WERI-Rb-1 (cell line): ENCODE results near the gene SBK1.

ENCODE experiments used
- DNase-seq: peaks from one replicate; pipeline ENCODE4 v3.0.0-alpha.2; 2020
- H3K27ac ChIP-seq: fragments of 250-450 bp; sonication (Bioruptor Pico); 2 replicates; pipeline ENCODE4 v1.5.1; 2020; ENCODE audit warnings: mild to moderate bottlenecking, moderate library complexity
- H3K27me3 ChIP-seq: fragments of 250-450 bp; sonication (Bioruptor Pico); 2 replicates; pipeline ENCODE4 v1.5.1; 2021; ENCODE audit warnings: mild to moderate bottlenecking, low read depth, moderate library complexity; ENCODE audit not compliant: insufficient read depth, severe bottlenecking
- H3K36me3 ChIP-seq: fragments of 250-450 bp; sonication (Bioruptor Pico); 2 replicates; pipeline ENCODE4 v1.5.1; 2020; ENCODE audit warnings: mild to moderate bottlenecking, moderate library complexity
- H3K4me3 ChIP-seq: 2 replicates; pipeline ENCODE4 v1.5.1; 2011; ENCODE audit warnings: low read depth, mild to moderate bottlenecking, control low read depth, low read length
- H3K9me3 ChIP-seq: fragments of 250-450 bp; sonication (Bioruptor Pico); 2 replicates; pipeline ENCODE4 v1.5.1; 2021; ENCODE audit warnings: mild to moderate bottlenecking, moderate library complexity; ENCODE audit not compliant: severe bottlenecking
- CTCF ChIP-seq: IDR thresholded peaks from 2 replicates; pipeline ENCODE4 v1.5.1; 2011; ENCODE audit warnings: low read depth, mild to moderate bottlenecking, control low read depth, inconsistent platforms, low read length

Gene SBK1

GRCh38 chr16:28258567-28258966 lies 33.8 kb upstream of the SBK1 start:
- Histone ChIP-seq H3K27me3 (no peaks in the 10 kb centered on the region), H3K9me3 (no peaks in the 10 kb centered on the region), H3K36me3 (no peaks in the 10 kb centered on the region), H3K27ac (no peak overlapping the region), H3K4me3 (peak overlapping the region; percentile 17; the same call in 1 of the 2 replicates)
- DNase-seq: peak; percentile 51
- TF ChIP-seq CTCF: no peak

GRCh38 chr16:28259091-28259780 lies 33.1 kb upstream of the SBK1 start:
- H3K36me3 ChIP-seq: no peaks in the 10 kb centered on the region
- no peak for DNase-seq
- H3K9me3 ChIP-seq: no peaks in the 10 kb centered on the region
- TF ChIP-seq CTCF: no peak
- no peaks in the 10 kb centered on the region for H3K27me3 ChIP-seq
- no peak overlapping the region for H3K4me3 ChIP-seq
- no peak overlapping the region for H3K27ac ChIP-seq

GRCh38 chr16:28259781-28260150 lies 32.6 kb upstream of the SBK1 start:
- no peak for TF ChIP-seq CTCF
- H3K27ac ChIP-seq: no peak overlapping the region
- no peak for DNase-seq
- H3K36me3 ChIP-seq: no peaks in the 10 kb centered on the region
- H3K27me3 ChIP-seq: no peaks in the 10 kb centered on the region
- no peaks in the 10 kb centered on the region for H3K9me3 ChIP-seq
- no peak overlapping the region for H3K4me3 ChIP-seq

- Histone ChIP-seq H3K27ac (no peak overlapping the region), H3K9me3 (no peaks in the 10 kb centered on the region), H3K27me3 (peaks cover 2% of the 10 kb centered on the region), H3K36me3 (no peaks in the 10 kb centered on the region), H3K4me3 (no peak overlapping the region)
- DNase-seq: no peak
- no peak for TF ChIP-seq CTCF
Observed at GRCh38 chr16:28260193-28260592, 32.1 kb upstream of the SBK1 start.

GRCh38 chr16:28261942-28262341 lies 30.4 kb upstream of the SBK1 start:
- Histone ChIP-seq H3K9me3 (no peaks in the 10 kb centered on the region), H3K36me3 (no peaks in the 10 kb centered on the region), H3K4me3 (no peak overlapping the region), H3K27ac (no peak overlapping the region), H3K27me3 (peaks cover 12% of the 10 kb centered on the region)
- DNase-seq: peak; percentile 68
- TF ChIP-seq CTCF: no peak

- Histone ChIP-seq H3K9me3 (no peaks in the 10 kb centered on the region), H3K27ac (no peak overlapping the region), H3K27me3 (peaks cover 12% of the 10 kb centered on the region), H3K36me3 (no peaks in the 10 kb centered on the region), H3K4me3 (no peak overlapping the region)
- no peak for TF ChIP-seq CTCF
- DNase-seq: no peak
Observed at GRCh38 chr16:28263305-28263704, 29.0 kb upstream of the SBK1 start.
